Measurements from ENCODE around the gene AIG1. TPM values are rescaled to one million over a fixed set of nuclear protein-coding genes. Genes with fewer than 3 reads are reported as not detected.

AIG1 gene
- total and polyA plus RNA-seq, 2 of the 4 experiments (the other 2 are of a cell fraction): 21.3 to 27.1 TPM

GRCh38 chr6:143079325-143079640 is 18.6 kb downstream of the AIG1 start:
- H2BK20ac ChIP-seq (ENCODE audit: low read depth, low read length): no peak overlapping the region
- no peaks in the 10 kb centered on the region for H4K20me1 ChIP-seq (ENCODE audit: insufficient read depth, low read length)
- H3K4me2 ChIP-seq (ENCODE audit: low read depth, low read length): no peak overlapping the region
- no peaks in the 10 kb centered on the region for H3K27me3 ChIP-seq (ENCODE audit: control insufficient read depth, insufficient read depth, low read length)
- no peaks in the 10 kb centered on the region; a peak in 1 of 4 replicates for H3K79me1 ChIP-seq (ENCODE audit: low read depth in 1 of 2, low read length in 2 of 2)
- no peaks in the 10 kb centered on the region for H3K9me3 ChIP-seq (ENCODE audit: control insufficient read depth, insufficient read depth, low read length)
- H2AK9ac ChIP-seq (replicated peaks; ENCODE audit: low read depth, low read length, poor library complexity): no peak overlapping the region
- POLR2A ChIA-PET (ENCODE audit: unreplicated experiment): no interaction called here
- TF ChIP-seq MAFK (IDR thresholded peaks at IDR 0.05; ENCODE audit: low read depth, low read length) (no peak), FOS (IDR thresholded peaks at IDR 0.05; ENCODE audit: low read depth, low read length) (no peak)
- no peak overlapping the region for H3K56ac ChIP-seq (ENCODE audit: extremely low read depth, insufficient read depth, low read length)
- no peak overlapping the region for H3K23ac ChIP-seq (ENCODE audit: low read depth, low read length)
- no peak overlapping the region for H2AK5ac ChIP-seq (ENCODE audit: low read depth, low read length)
- H3K4ac ChIP-seq (ENCODE audit: low read depth, low read length): no peak overlapping the region
- no peak overlapping the region for H4K91ac ChIP-seq (ENCODE audit: insufficient read depth, low read depth, low read length)
- H3K18ac ChIP-seq (ENCODE audit: low read depth, low read length): no peak overlapping the region
- in situ Hi-C loops (cut with MboI; ENCODE audit: low sequenced_read_pairs) (no loop called here), intact Hi-C loops (cut with micrococcal nuclease) (no loop called here), dilution Hi-C loops (cut with HindIII; ENCODE audit: low sequenced_read_pairs, unreplicated experiment) (no loop called here)
- no peak overlapping the region for H3K4me3 ChIP-seq (ENCODE audit: insufficient read depth, low read depth, low read length)
- no peak overlapping the region for H4K5ac ChIP-seq (ENCODE audit: low read depth, low read length)
- ATAC-seq (ENCODE audit: low read depth): no peak
- no peak overlapping the region for H2BK5ac ChIP-seq (ENCODE audit: low read depth, low read length, poor library complexity, severe bottlenecking)
- CTCF ChIA-PET: no interaction called here
- no TSS peak for BruUV-seq (replicated peaks)
- H3K27ac ChIP-seq (ENCODE audit: insufficient read depth, low read length): no peak overlapping the region
- H3K36me3 ChIP-seq (ENCODE audit: control insufficient read depth, insufficient read depth, low read length): no peaks in the 10 kb centered on the region
- no peaks in the 10 kb centered on the region for H3K4me1 ChIP-seq (ENCODE audit: control insufficient read depth, insufficient read depth, low read length)
- no peak overlapping the region for H2BK15ac ChIP-seq (ENCODE audit: low read depth, low read length)
- no peak overlapping the region for H3K14ac ChIP-seq (replicated peaks; ENCODE audit: low read depth, low read length)
- no peaks in the 10 kb centered on the region for H3K9me1 ChIP-seq (ENCODE audit: insufficient read depth, low read length)
- DNase-seq: no peak
- no peak overlapping the region for H2AFZ ChIP-seq (replicated peaks; ENCODE audit: low read length, poor library complexity)
- H4K8ac ChIP-seq (ENCODE audit: low read depth in 2 of 2, low read length in 2 of 2): no peak overlapping the region
- H2BK120ac ChIP-seq (ENCODE audit: low read depth, low read length): no peak overlapping the region
- H3K9ac ChIP-seq (ENCODE audit: low read depth, low read length): no peak overlapping the region
